Stimulated activated CD4-positive, alpha-beta T cell treated with anti-CD3 and anti-CD28 coated beads, Interleukin-12 subunit alpha, Interleukin-12 subunit beta, amount 100 ng/mL, for 48 hours (primary cell): ENCODE results near the gene LAMA1.

Source experiments
- DNase-seq, 3 donors: peaks; one replicate each; pipeline ENCODE4 v3.0.0-alpha.2; 2020; ENCODE audit warnings: low read depth in 2 of 3, low spot score in 1 of 3

Gene LAMA1

GRCh38 chr18:7116001-7116730 is 1.4 kb downstream of the LAMA1 start:
- no peak for DNase-seq

- no peak for DNase-seq
Measured at GRCh38 chr18:7112936-7113335, 4.7 kb downstream of the LAMA1 start.

GRCh38 chr18:7111134-7111533 is 6.5 kb downstream of the LAMA1 start:
- no peak for DNase-seq

GRCh38 chr18:7105943-7106342 is 11.7 kb downstream of the LAMA1 start:
- DNase-seq = no peak

GRCh38 chr18:7105268-7105667 is 12.3 kb downstream of the LAMA1 start:
- no peak for DNase-seq

- DNase-seq = no peak
Measured at GRCh38 chr18:7104649-7105048, 12.9 kb downstream of the LAMA1 start.

GRCh38 chr18:7102131-7102530 is 15.5 kb downstream of the LAMA1 start:
- DNase-seq = no peak

GRCh38 chr18:7096838-7097237 is 20.8 kb downstream of the LAMA1 start:
- DNase-seq = no peak

- DNase-seq = no peak
Measured at GRCh38 chr18:7094427-7094826, 23.2 kb downstream of the LAMA1 start.

- DNase-seq = no peak
Measured at GRCh38 chr18:7090771-7091170, 26.8 kb downstream of the LAMA1 start.

GRCh38 chr18:7089369-7089768 is 28.2 kb downstream of the LAMA1 start:
- DNase-seq = no peak

GRCh38 chr18:7084080-7085065 is 33.2 kb downstream of the LAMA1 start:
- no peak for DNase-seq

GRCh38 chr18:7082671-7083070 is 34.9 kb downstream of the LAMA1 start:
- DNase-seq = no peak

GRCh38 chr18:7079231-7079630 is 38.4 kb downstream of the LAMA1 start:
- no peak for DNase-seq

GRCh38 chr18:7072593-7072992 is 45.0 kb downstream of the LAMA1 start:
- no peak for DNase-seq

- no peak for DNase-seq
Measured at GRCh38 chr18:7071600-7071999, 46.0 kb downstream of the LAMA1 start.

- no peak for DNase-seq
Measured at GRCh38 chr18:7070466-7070865, 47.1 kb downstream of the LAMA1 start.

GRCh38 chr18:7068871-7069590 is 48.6 kb downstream of the LAMA1 start:
- no peak for DNase-seq

- DNase-seq = no peak
Measured at GRCh38 chr18:7066965-7067555, 50.5 kb downstream of the LAMA1 start.

GRCh38 chr18:7065736-7066135 is 51.9 kb downstream of the LAMA1 start:
- DNase-seq = no peak

GRCh38 chr18:7064346-7064745 is 53.3 kb downstream of the LAMA1 start:
- DNase-seq = no peak
